ENCODE measurements around the gene E2F2.

Gene E2F2

GRCh38 chr1:23481904-23482303, 49.1 kb downstream of the E2F2 start:
- Histone ChIP-seq H3K4me3 (ENCODE audit: low read depth in 1 of 2, low read length in 1 of 2) (no peak overlapping the region), H3K9me3 (no peaks in the 10 kb centered on the region), H3K4me1 (ENCODE audit: control insufficient read depth in 1 of 2, insufficient read depth in 1 of 2, low read depth in 1 of 2, low read length in 1 of 2) (peaks cover 7% of the 10 kb centered on the region in 2 experiments), H3K27me3 (peaks cover 90% of the 10 kb centered on the region), H3K36me3 (no peaks in the 10 kb centered on the region), H3K27ac (no peak overlapping the region)
- no peak for TF ChIP-seq CTCF (IDR thresholded peaks at IDR 0.05)

- TF ChIP-seq CTCF (IDR thresholded peaks at IDR 0.05) = no peak
- Histone ChIP-seq H3K4me1 (ENCODE audit: control insufficient read depth in 1 of 2, insufficient read depth in 1 of 2, low read depth in 1 of 2, low read length in 1 of 2) (peaks cover 7% of the 10 kb centered on the region in 2 experiments), H3K36me3 (no peaks in the 10 kb centered on the region), H3K27me3 (peaks cover 88% of the 10 kb centered on the region), H3K27ac (no peak overlapping the region), H3K4me3 (ENCODE audit: low read depth in 1 of 2, low read length in 1 of 2) (no peak overlapping the region), H3K9me3 (no peaks in the 10 kb centered on the region)
Measured at GRCh38 chr1:23481026-23481597, 49.9 kb downstream of the E2F2 start.

GRCh38 chr1:23480187-23481025, 50.6 kb downstream of the E2F2 start:
- Histone ChIP-seq H3K27ac (no peak overlapping the region), H3K9me3 (no peaks in the 10 kb centered on the region), H3K4me3 (ENCODE audit: low read depth in 1 of 2, low read length in 1 of 2) (no peak overlapping the region), H3K36me3 (no peaks in the 10 kb centered on the region), H3K4me1 (ENCODE audit: control insufficient read depth in 1 of 2, insufficient read depth in 1 of 2, low read depth in 1 of 2, low read length in 1 of 2) (peaks cover 7% of the 10 kb centered on the region in 2 experiments), H3K27me3 (peaks cover 88% of the 10 kb centered on the region)
- no peak for TF ChIP-seq CTCF (IDR thresholded peaks at IDR 0.05)

- H3K27me3 ChIP-seq = peaks cover 88% of the 10 kb centered on the region
- no peaks in the 10 kb centered on the region for H3K9me3 ChIP-seq
- H3K36me3 ChIP-seq = no peaks in the 10 kb centered on the region
- H3K27ac ChIP-seq = no peak overlapping the region
- no peak overlapping the region for H3K4me3 ChIP-seq (ENCODE audit: low read depth in 1 of 2, low read length in 1 of 2)
- no peak for TF ChIP-seq CTCF (IDR thresholded peaks at IDR 0.05)
- peaks cover 7% of the 10 kb centered on the region in 2 experiments for H3K4me1 ChIP-seq (ENCODE audit: control insufficient read depth in 1 of 2, insufficient read depth in 1 of 2, low read depth in 1 of 2, low read length in 1 of 2)
Measured at GRCh38 chr1:23479666-23479941, 51.4 kb downstream of the E2F2 start.

- no peak for TF ChIP-seq CTCF (IDR thresholded peaks at IDR 0.05)
- no peak overlapping the region for H3K4me3 ChIP-seq (ENCODE audit: low read depth in 1 of 2, low read length in 1 of 2)
- no peak overlapping the region for H3K27ac ChIP-seq
- no peaks in the 10 kb centered on the region for H3K36me3 ChIP-seq
- H3K27me3 ChIP-seq = peaks cover 83% of the 10 kb centered on the region
- H3K4me1 ChIP-seq (ENCODE audit: control insufficient read depth in 1 of 2, insufficient read depth in 1 of 2, low read depth in 1 of 2, low read length in 1 of 2) = peaks cover 7% of the 10 kb centered on the region in 2 experiments
- H3K9me3 ChIP-seq = no peaks in the 10 kb centered on the region
Measured at GRCh38 chr1:23478896-23479665, 52.0 kb downstream of the E2F2 start.

Data from neutrophil (primary cell).